BLaER1 treated with 17β-estradiol and CSF1 and Interleukin-3, amounts not matched to agents 10 nM and 100 nM (cell line): ENCODE measurements around the gene LTBP1.

Source experiments
- H3K27ac ChIP-seq, 11 experiments: shearing (Covaris generic); formaldehyde crosslinking; 2 replicates each; pipeline ENCODE4 v1.8.1; 2022
- H3K27me3 ChIP-seq, 11 experiments: shearing (Covaris generic); formaldehyde crosslinking; 2 replicates each; pipeline ENCODE4 v1.8.1; 2022
- H3K36me3 ChIP-seq, 11 experiments: shearing (Covaris generic); formaldehyde crosslinking; 2 replicates each; pipeline ENCODE4 v1.8.1; 2022
- H3K4me1 ChIP-seq, 10 experiments: shearing (Covaris generic); formaldehyde crosslinking; 2 replicates each; pipeline ENCODE4 v1.8.1; 2022
- H3K4me2 ChIP-seq, 11 experiments: shearing (Covaris generic); formaldehyde crosslinking; 2 replicates each; pipeline ENCODE4 v1.8.1; 2022
- H3K4me3 ChIP-seq, 10 experiments: shearing (Covaris generic); formaldehyde crosslinking; 2 replicates each; pipeline ENCODE4 v1.8.1; 2022
- H3K9ac ChIP-seq, 11 experiments: shearing (Covaris generic); formaldehyde crosslinking; 2 replicates each; pipeline ENCODE4 v1.8.1; 2022
- H3K9me3 ChIP-seq, 11 experiments: shearing (Covaris generic); formaldehyde crosslinking; replicated peaks in 1 of 11; 2 replicates each; pipeline ENCODE4 v1.8.1; 2022
- H4K20me1 ChIP-seq, 11 experiments: shearing (Covaris generic); formaldehyde crosslinking; 2 replicates each; pipeline ENCODE4 v1.8.1; 2022
- Cebpa-rat ChIP-seq, 11 experiments: shearing (Covaris generic); IDR thresholded peaks; 2 replicates each; pipeline ENCODE4 v1.8.1; 2022

The LTBP1 gene

DNA sequence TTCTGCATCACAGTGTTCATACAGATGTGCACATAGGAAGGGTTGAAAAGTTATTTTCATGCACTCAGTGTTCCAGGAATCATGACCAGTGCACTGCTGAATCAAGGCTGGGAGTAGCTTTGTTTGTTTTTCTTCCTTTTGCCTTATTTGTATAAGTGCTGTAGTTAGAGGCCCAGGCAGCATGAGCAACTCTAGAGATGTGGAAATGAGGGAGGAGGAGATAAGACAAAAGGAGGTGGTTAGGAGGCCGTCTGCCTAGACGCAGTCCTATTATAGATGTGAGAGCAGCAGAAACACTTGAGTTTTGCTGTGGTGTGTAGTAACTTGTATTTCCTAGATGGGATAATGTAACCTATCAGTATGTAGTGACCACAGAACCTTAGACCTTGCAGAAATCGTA is 265.4 kb downstream of the LTBP1 start:
- Histone ChIP-seq H3K4me1 (peaks cover 0 to 12% (median 0%) of the 10 kb centered on the region in 10 experiments; a peak in 6 of 20 replicates), H3K9ac (no peak overlapping the region), H4K20me1 (no peaks in the 10 kb centered on the region), H3K27ac (no peak overlapping the region), H3K36me3 (no peaks in the 10 kb centered on the region), H3K9me3 (no peaks in the 10 kb centered on the region), H3K4me3 (no peak overlapping the region), H3K4me2 (no peak overlapping the region), H3K27me3 (no peaks in the 10 kb centered on the region)
- no peak for TF ChIP-seq Cebpa-rat (IDR thresholded peaks at IDR 0.05)

DNA sequence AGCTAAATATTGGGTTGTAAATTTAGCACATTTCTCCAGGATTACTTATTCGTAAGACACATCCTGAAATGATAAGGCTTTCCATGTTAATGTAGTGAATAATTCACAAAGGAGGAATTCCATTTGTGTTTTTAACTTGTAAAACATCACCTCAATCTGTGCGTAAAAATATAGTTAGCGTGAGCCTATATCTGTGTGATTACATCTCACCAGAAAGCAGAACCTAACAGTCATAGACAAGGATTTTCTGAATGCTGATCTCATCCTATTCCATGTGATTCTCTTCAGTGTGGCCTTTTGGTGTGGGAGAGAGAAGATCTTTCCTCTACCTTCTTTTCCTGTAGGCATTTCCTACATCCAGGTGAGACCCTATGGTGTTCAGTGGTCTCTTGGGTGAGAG is 266.5 kb downstream of the LTBP1 start:
- H3K36me3 ChIP-seq: no peaks in the 10 kb centered on the region
- no peaks in the 10 kb centered on the region for H3K9me3 ChIP-seq
- no peaks in the 10 kb centered on the region for H4K20me1 ChIP-seq
- no peak overlapping the region for H3K4me3 ChIP-seq
- H3K4me1 ChIP-seq: peaks cover 0 to 12% (median 0%) of the 10 kb centered on the region in 10 experiments; a peak in 6 of 20 replicates
- no peak overlapping the region for H3K4me2 ChIP-seq
- H3K27ac ChIP-seq: no peak overlapping the region
- H3K27me3 ChIP-seq: no peaks in the 10 kb centered on the region
- no peak overlapping the region for H3K9ac ChIP-seq
- no peak for TF ChIP-seq Cebpa-rat (IDR thresholded peaks at IDR 0.05)

DNA sequence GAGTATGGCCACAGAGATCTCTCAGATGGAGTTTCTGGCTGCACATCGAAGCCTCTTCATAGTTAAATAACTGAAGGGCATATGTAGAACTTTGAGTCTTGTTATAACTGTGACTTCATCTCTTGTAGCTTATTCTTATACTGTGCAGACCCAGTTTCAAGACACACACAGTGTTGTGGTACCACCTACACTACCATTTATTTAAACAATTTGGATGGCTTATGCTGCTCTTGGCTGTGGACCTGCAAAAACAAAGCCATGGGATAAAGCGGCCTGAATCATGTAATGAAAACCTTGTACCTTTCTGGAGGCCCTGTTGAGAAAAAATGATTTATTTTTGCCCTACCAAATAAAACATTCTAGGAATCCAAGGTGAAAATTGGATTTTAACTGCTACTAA is 266.9 kb downstream of the LTBP1 start:
- no peaks in the 10 kb centered on the region for H4K20me1 ChIP-seq
- no peak overlapping the region for H3K27ac ChIP-seq
- no peaks in the 10 kb centered on the region for H3K36me3 ChIP-seq
- no peaks in the 10 kb centered on the region for H3K27me3 ChIP-seq
- H3K9ac ChIP-seq: no peak overlapping the region
- H3K4me3 ChIP-seq: no peak overlapping the region
- no peak for TF ChIP-seq Cebpa-rat (IDR thresholded peaks at IDR 0.05)
- H3K9me3 ChIP-seq: no peaks in the 10 kb centered on the region
- no peak overlapping the region for H3K4me2 ChIP-seq
- H3K4me1 ChIP-seq: peaks cover 0 to 12% (median 0%) of the 10 kb centered on the region in 10 experiments; a peak in 6 of 20 replicates

DNA sequence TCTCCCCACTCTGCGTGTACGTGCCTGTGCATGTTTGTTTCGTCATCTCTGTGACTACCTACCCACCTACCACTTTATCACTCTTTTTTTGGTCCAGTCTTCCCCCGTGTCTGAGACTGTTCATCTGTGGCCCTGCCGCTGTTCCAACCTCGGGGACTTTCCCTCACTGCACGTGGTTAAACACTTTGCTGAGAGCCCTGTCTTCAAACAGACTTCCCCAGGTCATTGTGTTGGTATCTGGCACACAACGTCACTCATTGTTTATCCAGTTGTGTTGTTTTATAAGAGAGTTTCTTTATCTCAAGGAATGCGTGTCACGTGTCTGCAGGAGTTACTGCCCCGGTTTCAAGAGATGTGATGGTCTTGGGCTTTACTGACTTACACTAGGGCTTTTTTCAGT is 267.7 kb downstream of the LTBP1 start:
- no peak for TF ChIP-seq Cebpa-rat (IDR thresholded peaks at IDR 0.05)
- Histone ChIP-seq H3K27ac (no peak overlapping the region), H3K4me2 (no peak overlapping the region)

DNA sequence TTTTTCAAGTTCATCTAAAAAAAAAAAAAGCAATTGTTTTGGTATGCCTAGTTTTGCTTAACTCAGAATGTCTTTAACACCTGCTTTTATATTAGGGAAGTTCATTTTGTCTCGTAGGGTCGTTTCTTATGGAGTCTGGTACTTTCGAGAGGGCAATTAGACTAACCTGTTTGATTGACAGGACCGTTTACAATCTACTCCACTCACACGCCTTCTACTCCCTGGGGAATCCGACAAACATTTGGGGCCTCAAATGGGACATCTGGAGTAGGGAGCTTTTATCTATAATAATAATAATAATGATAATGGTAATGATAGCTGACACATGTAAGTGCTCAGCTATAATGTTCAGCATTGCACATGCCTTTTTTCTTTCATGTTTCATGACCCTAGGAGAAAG is 268.1 kb downstream of the LTBP1 start:
- no peak for TF ChIP-seq Cebpa-rat (IDR thresholded peaks at IDR 0.05)
- no peaks in the 10 kb centered on the region for H3K27me3 ChIP-seq
- no peaks in the 10 kb centered on the region for H3K36me3 ChIP-seq
- H3K27ac ChIP-seq: no peak overlapping the region
- H3K9ac ChIP-seq: no peak overlapping the region
- no peak overlapping the region for H3K4me2 ChIP-seq
- H3K4me3 ChIP-seq: no peak overlapping the region
- no peaks in the 10 kb centered on the region for H3K9me3 ChIP-seq
- H3K4me1 ChIP-seq: peaks cover 0 to 16% (median 0%) of the 10 kb centered on the region in 10 experiments; a peak in 6 of 20 replicates
- H4K20me1 ChIP-seq: no peaks in the 10 kb centered on the region

More for the DNA sequence above, 267.7 kb downstream of the LTBP1 start:
- Histone ChIP-seq H3K9me3 (no peaks in the 10 kb centered on the region), H3K4me1 (peaks cover 0 to 12% (median 0%) of the 10 kb centered on the region in 10 experiments; a peak in 6 of 20 replicates), H3K27me3 (no peaks in the 10 kb centered on the region), H3K9ac (no peak overlapping the region), H3K4me3 (no peak overlapping the region), H4K20me1 (no peaks in the 10 kb centered on the region), H3K36me3 (no peaks in the 10 kb centered on the region)

DNA sequence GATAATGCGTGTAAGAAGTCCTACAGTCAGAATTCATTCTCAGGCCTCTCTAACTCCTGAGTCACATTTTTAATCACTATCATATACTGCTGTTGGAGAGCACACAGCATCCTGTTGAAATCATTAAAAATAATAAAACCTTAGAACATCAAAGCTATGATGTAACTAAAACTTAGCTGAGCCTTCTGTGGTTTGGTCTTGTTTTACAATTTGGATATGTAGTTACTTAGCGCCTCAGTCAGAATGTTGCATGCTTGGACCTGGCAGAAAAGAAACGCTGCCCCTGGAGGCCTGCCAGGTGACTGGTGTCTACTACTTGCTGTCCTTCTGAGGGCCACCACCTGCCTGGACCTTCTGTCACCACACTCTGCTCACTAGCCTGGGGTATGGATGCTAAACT is 268.5 kb downstream of the LTBP1 start:
- no peaks in the 10 kb centered on the region for H4K20me1 ChIP-seq
- no peak overlapping the region for H3K9ac ChIP-seq
- H3K9me3 ChIP-seq: no peaks in the 10 kb centered on the region
- no peaks in the 10 kb centered on the region for H3K27me3 ChIP-seq
- no peak overlapping the region for H3K4me2 ChIP-seq
- H3K4me1 ChIP-seq: peaks cover 0 to 20% (median 0%) of the 10 kb centered on the region in 10 experiments; a peak in 6 of 20 replicates
- TF ChIP-seq Cebpa-rat (IDR thresholded peaks at IDR 0.05): no peak
- H3K27ac ChIP-seq: no peak overlapping the region
- no peaks in the 10 kb centered on the region for H3K36me3 ChIP-seq
- no peak overlapping the region for H3K4me3 ChIP-seq

DNA sequence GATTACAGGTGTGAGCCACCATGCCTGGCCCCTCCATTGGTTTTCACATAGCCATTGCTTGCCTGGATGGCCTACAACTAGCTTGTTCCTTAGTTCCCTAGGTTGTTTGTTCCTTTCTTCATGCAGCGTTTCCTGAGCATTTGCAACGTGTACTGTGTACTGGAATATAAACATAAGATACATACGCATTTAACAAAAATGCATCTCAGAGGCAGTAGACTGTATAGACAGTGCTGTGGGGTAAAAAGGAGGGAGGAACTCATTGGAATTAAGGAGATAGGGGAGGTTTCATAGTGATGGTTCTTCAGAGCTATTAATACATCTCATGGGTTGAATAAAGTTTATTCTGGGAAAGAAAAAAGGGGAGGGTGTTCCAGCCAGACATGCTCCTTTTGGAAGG is 269.2 kb downstream of the LTBP1 start:
- Histone ChIP-seq H3K36me3 (no peaks in the 10 kb centered on the region), H3K4me2 (no peak overlapping the region), H3K27ac (no peak overlapping the region), H3K9ac (no peak overlapping the region), H3K4me3 (no peak overlapping the region), H4K20me1 (no peaks in the 10 kb centered on the region), H3K9me3 (no peaks in the 10 kb centered on the region), H3K27me3 (no peaks in the 10 kb centered on the region), H3K4me1 (peaks cover 0 to 13% (median 0%) of the 10 kb centered on the region in 10 experiments; a peak in 6 of 20 replicates)
- no peak for TF ChIP-seq Cebpa-rat (IDR thresholded peaks at IDR 0.05)

DNA sequence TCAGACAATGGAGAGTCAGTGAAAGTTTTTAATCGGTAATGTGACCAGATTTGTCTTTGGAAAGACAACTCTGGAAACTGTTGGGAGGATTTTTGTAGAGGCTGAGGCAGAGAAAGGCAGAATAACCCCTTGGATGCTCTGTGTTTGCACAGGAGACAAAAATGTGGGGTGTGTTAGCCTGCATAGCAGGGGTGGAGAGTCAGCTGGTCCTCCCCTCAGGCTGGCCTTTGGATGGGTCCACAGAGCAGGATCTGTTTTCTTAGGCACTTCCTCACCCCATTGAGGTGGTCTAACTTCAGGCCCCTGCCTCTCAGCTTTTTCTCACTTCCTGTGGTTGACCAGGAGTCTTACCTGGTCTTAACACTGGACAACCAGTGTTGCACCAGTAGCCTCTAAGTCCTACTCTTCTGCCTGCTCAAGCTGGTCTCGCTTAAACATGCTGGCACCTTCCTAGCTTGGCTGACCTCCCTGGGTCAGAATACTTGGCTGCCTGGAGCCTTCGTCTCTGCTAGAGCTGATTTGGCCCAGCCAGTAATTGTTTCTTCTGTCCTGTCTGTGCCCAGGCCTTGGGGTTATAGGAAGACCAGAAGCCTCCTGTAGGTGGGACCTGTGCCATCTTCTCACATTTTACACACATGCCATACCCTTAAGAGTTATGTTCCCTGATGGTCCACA is 269.9 kb downstream of the LTBP1 start:
- Histone ChIP-seq H3K4me3 (no peak overlapping the region), H3K27me3 (no peaks in the 10 kb centered on the region), H3K4me1 (peaks cover 0 to 9% (median 0%) of the 10 kb centered on the region in 10 experiments; a peak in 2 of 20 replicates), H3K36me3 (no peaks in the 10 kb centered on the region), H3K27ac (no peak overlapping the region), H4K20me1 (no peaks in the 10 kb centered on the region), H3K9me3 (no peaks in the 10 kb centered on the region), H3K4me2 (no peak overlapping the region), H3K9ac (no peak overlapping the region)
- TF ChIP-seq Cebpa-rat (IDR thresholded peaks at IDR 0.05): no peak

DNA sequence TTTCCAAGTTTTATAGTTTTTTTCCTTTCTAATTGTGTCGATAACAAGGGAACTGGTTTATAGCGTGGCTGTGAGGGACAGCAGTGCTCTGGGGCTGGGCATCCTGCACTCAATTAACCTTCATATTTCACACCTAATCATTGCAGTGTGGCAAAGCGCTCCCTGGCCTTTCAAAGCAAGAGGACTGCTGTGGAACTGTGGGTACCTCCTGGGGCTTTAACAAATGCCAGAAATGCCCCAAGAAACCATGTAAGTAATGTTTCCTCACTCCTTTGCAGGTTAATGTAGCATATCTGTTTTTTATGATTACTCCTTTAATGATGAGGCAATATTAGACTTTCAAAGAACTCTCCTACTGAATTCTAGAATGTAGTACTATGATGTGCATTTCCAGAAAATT is 270.7 kb downstream of the LTBP1 start:
- TF ChIP-seq Cebpa-rat (IDR thresholded peaks at IDR 0.05): no peak
- H3K9ac ChIP-seq: no peak overlapping the region
- H4K20me1 ChIP-seq: no peaks in the 10 kb centered on the region
- H3K4me1 ChIP-seq: peaks cover 0 to 9% (median 0%) of the 10 kb centered on the region in 10 experiments; a peak in 2 of 20 replicates
- no peak overlapping the region for H3K4me3 ChIP-seq
- no peak overlapping the region for H3K27ac ChIP-seq
- H3K4me2 ChIP-seq: no peak overlapping the region
- no peaks in the 10 kb centered on the region for H3K36me3 ChIP-seq
- no peaks in the 10 kb centered on the region for H3K9me3 ChIP-seq
- H3K27me3 ChIP-seq: no peaks in the 10 kb centered on the region

DNA sequence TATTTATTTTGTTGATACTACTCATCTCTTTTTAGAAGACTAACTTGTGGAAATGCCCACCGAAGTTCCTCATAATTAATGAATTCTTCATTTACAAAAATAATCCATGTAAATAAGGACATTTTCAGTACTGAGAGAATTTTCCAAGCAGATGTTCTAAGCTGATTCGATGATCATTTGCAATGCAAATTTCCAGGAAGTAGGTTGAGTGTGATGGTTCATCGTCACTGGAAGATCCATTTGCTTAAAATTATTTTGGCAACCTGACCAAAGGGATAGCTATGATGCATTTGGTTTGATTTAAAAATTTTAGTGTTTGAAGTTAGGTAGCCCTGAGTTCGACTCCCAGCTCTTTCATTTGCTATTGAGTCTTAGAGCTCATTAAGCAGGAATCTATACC is 272.4 kb downstream of the LTBP1 start:
- H3K4me2 ChIP-seq: no peak overlapping the region
- no peak overlapping the region for H3K4me3 ChIP-seq
- no peak overlapping the region for H3K9ac ChIP-seq
- no peaks in the 10 kb centered on the region for H4K20me1 ChIP-seq
- no peak for TF ChIP-seq Cebpa-rat (IDR thresholded peaks at IDR 0.05)
- H3K9me3 ChIP-seq: no peaks in the 10 kb centered on the region
- H3K27ac ChIP-seq: no peak overlapping the region
- no peaks in the 10 kb centered on the region for H3K27me3 ChIP-seq
- H3K36me3 ChIP-seq: no peaks in the 10 kb centered on the region
- peaks cover 0 to 9% (median 0%) of the 10 kb centered on the region in 10 experiments; a peak in 2 of 20 replicates for H3K4me1 ChIP-seq
